GM06990 (cell line): Measurements from ENCODE around the gene KATNAL1.
A peak's percentile ranks its signal among the peaks of the same experiment; 100 is the strongest.

Experiments
- DNase-seq: peaks from one replicate; pipeline ENCODE4 v3.0.0-alpha.2; 2011; ENCODE audit not compliant: insufficient read length; ENCODE audit errors: extremely low read depth
- H3K27me3 ChIP-seq: replicated peaks from 2 replicates; pipeline ENCODE4 v1.6.0; 2011; ENCODE audit warnings: low read length; ENCODE audit not compliant: control insufficient read depth, insufficient read depth
- H3K36me3 ChIP-seq: 2 replicates; pipeline ENCODE4 v1.5.1; 2011; ENCODE audit warnings: low read length; ENCODE audit not compliant: control insufficient read depth, insufficient read depth
- H3K4me3 ChIP-seq: replicated peaks from 2 replicates; pipeline ENCODE4 v1.5.1; 2011; ENCODE audit warnings: low read depth, mild to moderate bottlenecking, control low read depth, low read length
- CTCF ChIP-seq: IDR thresholded peaks from 2 replicates; pipeline ENCODE4 v1.5.1; 2011; ENCODE audit warnings: low read length, control low read depth, mild to moderate bottlenecking, inconsistent platforms; ENCODE audit not compliant: insufficient read depth, poor library complexity, severe bottlenecking

The KATNAL1 gene

DNA sequence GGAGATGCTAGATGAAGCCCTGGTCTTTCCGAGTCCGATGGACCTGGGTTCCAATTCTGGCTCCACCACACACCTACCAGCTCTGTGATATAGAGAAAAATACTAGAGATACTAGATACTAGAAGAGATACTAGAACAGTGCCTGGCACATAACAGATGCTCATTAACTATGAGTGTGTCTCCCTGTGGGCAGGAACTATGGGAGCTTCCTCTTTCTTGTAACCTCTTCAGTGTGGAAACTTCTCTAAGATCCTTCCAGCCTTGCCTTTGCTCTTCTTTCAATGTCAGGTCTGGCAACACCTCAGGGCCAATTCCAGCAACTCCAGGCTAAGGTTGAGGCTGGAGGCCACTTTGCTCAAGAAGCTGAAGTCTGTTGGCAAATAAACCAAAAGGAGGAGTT lies 143.9 kb downstream of the KATNAL1 start:
- Histone ChIP-seq H3K4me3 (no peak overlapping the region), H3K36me3 (no peaks in the 10 kb centered on the region), H3K27me3 (no peaks in the 10 kb centered on the region)
- no peak for DNase-seq
- no peak for TF ChIP-seq CTCF

- DNase-seq, result no peak
- Histone ChIP-seq H3K4me3 (no peak overlapping the region), H3K36me3 (no peaks in the 10 kb centered on the region), H3K27me3 (no peaks in the 10 kb centered on the region)
- TF ChIP-seq CTCF, result no peak
These were observed 147.9 kb downstream of the KATNAL1 start for GRCh38 chr13:30159446-30159839.

DNA sequence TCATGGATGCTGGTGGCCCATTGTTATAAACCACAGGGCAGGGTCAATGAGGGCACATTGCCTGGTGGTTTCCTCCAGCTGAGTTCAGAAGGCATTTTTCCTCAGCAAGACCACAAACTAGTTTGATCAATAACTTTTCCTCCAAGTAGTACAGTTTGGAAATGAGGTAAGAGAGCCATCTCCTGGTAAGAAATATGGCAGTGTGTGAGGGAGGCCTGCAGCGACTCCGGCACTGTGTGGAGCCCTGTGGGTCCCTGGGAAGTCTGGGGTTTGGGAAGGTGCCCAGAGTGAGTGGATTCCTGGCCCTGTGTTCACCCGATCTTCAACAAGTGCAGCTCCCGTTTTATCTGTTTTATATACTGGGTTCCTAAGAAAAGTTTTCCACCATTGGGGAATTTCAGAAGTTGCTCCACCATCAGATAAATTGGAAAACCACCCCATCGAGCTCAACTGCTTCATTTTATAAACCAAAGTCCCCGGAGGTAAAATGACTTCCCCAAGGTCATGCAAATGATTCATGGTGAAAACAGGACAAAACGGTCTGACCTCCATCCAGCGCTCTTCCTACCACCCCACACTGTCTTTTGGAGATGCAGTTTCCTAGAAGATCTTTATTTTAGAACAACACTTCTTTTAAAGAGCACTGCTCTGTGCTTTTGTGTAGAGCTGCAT lies 148.4 kb downstream of the KATNAL1 start:
- H3K36me3 ChIP-seq, result no peaks in the 10 kb centered on the region
- peak; percentile 34 for TF ChIP-seq CTCF
- H3K27me3 ChIP-seq, result no peaks in the 10 kb centered on the region
- H3K4me3 ChIP-seq, result no peak overlapping the region
- DNase-seq, result no peak

DNA sequence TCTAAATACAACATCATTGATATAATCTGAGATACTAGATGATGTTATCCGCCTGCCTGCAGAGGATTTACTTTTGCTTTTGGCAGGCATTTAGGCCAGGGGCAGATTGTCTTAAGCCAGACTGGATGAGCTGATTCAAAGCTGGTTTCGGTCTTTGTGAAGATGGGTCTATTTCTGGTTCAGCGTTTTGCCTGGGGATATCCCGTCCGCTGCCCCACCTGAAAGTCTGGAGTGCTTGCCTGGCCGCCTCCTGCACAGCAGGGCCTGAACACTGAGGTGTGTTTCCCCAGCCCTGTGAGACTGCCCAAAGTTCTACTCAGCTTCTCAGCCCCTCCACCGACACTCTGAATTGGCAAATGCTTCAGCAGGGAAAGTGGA lies 149.7 kb downstream of the KATNAL1 start:
- DNase-seq, result peak; percentile 58
- H3K27me3 ChIP-seq, result no peaks in the 10 kb centered on the region
- peak overlapping the region; percentile 15 for H3K4me3 ChIP-seq
- H3K36me3 ChIP-seq, result no peaks in the 10 kb centered on the region
- no peak for TF ChIP-seq CTCF

- DNase-seq, result no peak
- Histone ChIP-seq H3K36me3 (no peaks in the 10 kb centered on the region), H3K4me3 (peak overlapping the region; percentile 15), H3K27me3 (no peaks in the 10 kb centered on the region)
- TF ChIP-seq CTCF, result no peak
These were observed 150.3 kb downstream of the KATNAL1 start for GRCh38 chr13:30156826-30157615.

DNA sequence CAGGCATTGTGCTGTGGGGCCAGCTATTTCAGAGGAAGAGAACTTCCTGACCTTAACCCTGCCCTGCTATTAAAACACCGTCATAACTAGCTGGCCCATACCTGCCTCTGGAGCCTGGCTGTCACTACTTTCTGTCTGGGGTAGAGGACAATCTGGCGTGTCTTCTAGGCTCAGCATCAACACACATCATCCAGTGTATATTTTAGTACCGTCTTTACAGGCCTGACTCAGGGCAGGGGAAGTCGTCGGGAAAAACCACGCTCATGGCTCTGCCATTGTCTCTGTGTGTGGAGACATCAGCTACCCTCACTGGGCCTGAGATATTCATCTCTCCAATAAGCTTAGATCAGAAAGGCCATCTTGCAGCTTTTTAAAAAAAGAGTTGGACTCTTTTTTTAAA lies 151.1 kb downstream of the KATNAL1 start:
- no peak for DNase-seq
- H3K4me3 ChIP-seq, result no peak overlapping the region
- H3K27me3 ChIP-seq, result no peaks in the 10 kb centered on the region
- no peaks in the 10 kb centered on the region for H3K36me3 ChIP-seq
- no peak for TF ChIP-seq CTCF
